GM19025 (cell line): ENCODE results near the gene ZNF609.

ENCODE experiments used
- ATAC-seq: cut with Tn5 transposase; IDR thresholded peaks from one replicate; pipeline ENCODE4 v1.9.1; 2021; ENCODE audit warnings: mild to moderate bottlenecking, low read depth, moderate library complexity; ENCODE audit not compliant: unreplicated experiment

Gene ZNF609

GRCh38 chr15:64706011-64706911 is 245.9 kb downstream of the ZNF609 start:
- ATAC-seq = no peak

- no peak for ATAC-seq
Observed at GRCh38 chr15:64710676-64711428, 250.5 kb downstream of the ZNF609 start.

- no peak for ATAC-seq
Observed at GRCh38 chr15:64712353-64712752, 252.0 kb downstream of the ZNF609 start.

- no peak for ATAC-seq
Observed at GRCh38 chr15:64713592-64713991, 253.2 kb downstream of the ZNF609 start.

- ATAC-seq = no peak
Observed at GRCh38 chr15:64716452-64716851, 256.1 kb downstream of the ZNF609 start.

- ATAC-seq = no peak
Observed at GRCh38 chr15:64717130-64717529, 256.8 kb downstream of the ZNF609 start.

GRCh38 chr15:64717735-64718495 is 257.5 kb downstream of the ZNF609 start:
- no peak for ATAC-seq

- no peak for ATAC-seq
Observed at GRCh38 chr15:64720188-64720587, 259.8 kb downstream of the ZNF609 start.

- ATAC-seq = no peak
Observed at GRCh38 chr15:64730151-64730550, 269.8 kb downstream of the ZNF609 start.

- no peak for ATAC-seq
Observed at GRCh38 chr15:64731012-64731804, 270.8 kb downstream of the ZNF609 start.

GRCh38 chr15:64731805-64732151 is 271.4 kb downstream of the ZNF609 start:
- ATAC-seq = no peak

GRCh38 chr15:64732156-64732860 is 271.9 kb downstream of the ZNF609 start:
- no peak for ATAC-seq
